ENCODE measurements around the gene SCRT2. TPM values are rescaled to one million over a fixed set of nuclear protein-coding genes. Genes with fewer than 3 reads are reported as not detected.

Gene SCRT2
- total RNA-seq, 1 experiment from 2014 or later = not detected

DNA sequence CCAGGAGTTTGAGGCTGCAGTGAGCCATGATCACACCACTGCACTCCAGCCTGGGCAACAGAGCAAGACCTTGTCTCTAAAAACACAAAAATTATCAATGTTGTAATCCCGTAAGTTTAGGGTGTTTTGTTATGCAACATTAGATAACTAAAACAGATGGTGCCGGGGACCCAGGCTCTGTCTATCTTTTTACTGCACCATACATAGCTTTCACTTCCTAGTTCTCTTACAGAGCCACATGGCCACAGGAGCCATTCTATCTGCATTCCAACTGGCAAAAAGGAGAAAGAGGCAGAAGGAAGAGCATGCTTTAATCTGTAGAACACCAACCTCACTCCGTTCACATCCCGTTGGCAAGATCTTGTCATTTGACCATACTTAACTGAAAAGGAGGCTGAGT, 60.1 kb downstream of the SCRT2 start:
- no peaks in the 10 kb centered on the region for H3K9me3 ChIP-seq (ENCODE audit: control insufficient read depth, insufficient read depth, low read depth, low read length)
- in situ Hi-C loops (cut with HindIII; ENCODE audit: low pct_unique_long_range_greater_than_20kb, low sequenced_read_pairs) = no loop called here
- H3K27ac ChIP-seq (ENCODE audit: low read length) = no peak overlapping the region
- POLR2A ChIA-PET = no interaction called here
- no peaks in the 10 kb centered on the region for H3K4me1 ChIP-seq (ENCODE audit: control insufficient read depth, insufficient read depth, low read length)
- ATAC-seq (no peak), DNase-seq (ENCODE audit: low read depth, low spot score) (no peak)
- no peaks in the 10 kb centered on the region for H3K36me3 ChIP-seq (ENCODE audit: control insufficient read depth, insufficient read depth, low read length)
- no peak overlapping the region for H3K4me3 ChIP-seq (ENCODE audit: low read depth in 2 of 2, low read length in 2 of 2)
- no peak for TF ChIP-seq TCF7L2 (IDR thresholded peaks at IDR 0.05; ENCODE audit: low read depth, low read length)
- TF ChIP-seq, protein P1, sequence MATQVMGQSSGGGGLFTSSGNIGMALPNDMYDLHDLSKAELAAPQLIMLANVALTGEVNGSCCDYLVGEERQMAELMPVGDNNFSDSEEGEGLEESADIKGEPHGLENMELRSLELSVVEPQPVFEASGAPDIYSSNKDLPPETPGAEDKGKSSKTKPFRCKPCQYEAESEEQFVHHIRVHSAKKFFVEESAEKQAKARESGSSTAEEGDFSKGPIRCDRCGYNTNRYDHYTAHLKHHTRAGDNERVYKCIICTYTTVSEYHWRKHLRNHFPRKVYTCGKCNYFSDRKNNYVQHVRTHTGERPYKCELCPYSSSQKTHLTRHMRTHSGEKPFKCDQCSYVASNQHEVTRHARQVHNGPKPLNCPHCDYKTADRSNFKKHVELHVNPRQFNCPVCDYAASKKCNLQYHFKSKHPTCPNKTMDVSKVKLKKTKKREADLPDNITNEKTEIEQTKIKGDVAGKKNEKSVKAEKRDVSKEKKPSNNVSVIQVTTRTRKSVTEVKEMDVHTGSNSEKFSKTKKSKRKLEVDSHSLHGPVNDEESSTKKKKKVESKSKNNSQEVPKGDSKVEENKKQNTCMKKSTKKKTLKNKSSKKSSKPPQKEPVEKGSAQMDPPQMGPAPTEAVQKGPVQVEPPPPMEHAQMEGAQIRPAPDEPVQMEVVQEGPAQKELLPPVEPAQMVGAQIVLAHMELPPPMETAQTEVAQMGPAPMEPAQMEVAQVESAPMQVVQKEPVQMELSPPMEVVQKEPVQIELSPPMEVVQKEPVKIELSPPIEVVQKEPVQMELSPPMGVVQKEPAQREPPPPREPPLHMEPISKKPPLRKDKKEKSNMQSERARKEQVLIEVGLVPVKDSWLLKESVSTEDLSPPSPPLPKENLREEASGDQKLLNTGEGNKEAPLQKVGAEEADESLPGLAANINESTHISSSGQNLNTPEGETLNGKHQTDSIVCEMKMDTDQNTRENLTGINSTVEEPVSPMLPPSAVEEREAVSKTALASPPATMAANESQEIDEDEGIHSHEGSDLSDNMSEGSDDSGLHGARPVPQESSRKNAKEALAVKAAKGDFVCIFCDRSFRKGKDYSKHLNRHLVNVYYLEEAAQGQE (IDR thresholded peaks at IDR 0.05; ENCODE audit: insufficient read depth in 1 of 2, low read depth in 2 of 2, low read length in 1 of 2) = no peak
- TF ChIP-seq SIN3A (IDR thresholded peaks at IDR 0.05; ENCODE audit: borderline replicate concordance, insufficient read depth, low read depth, low read length) = no peak
- TF ChIP-seq POLR2AphosphoS5 (IDR thresholded peaks at IDR 0.05; ENCODE audit: low read depth, low read length) = no peak
- TF ChIP-seq, protein P2, sequence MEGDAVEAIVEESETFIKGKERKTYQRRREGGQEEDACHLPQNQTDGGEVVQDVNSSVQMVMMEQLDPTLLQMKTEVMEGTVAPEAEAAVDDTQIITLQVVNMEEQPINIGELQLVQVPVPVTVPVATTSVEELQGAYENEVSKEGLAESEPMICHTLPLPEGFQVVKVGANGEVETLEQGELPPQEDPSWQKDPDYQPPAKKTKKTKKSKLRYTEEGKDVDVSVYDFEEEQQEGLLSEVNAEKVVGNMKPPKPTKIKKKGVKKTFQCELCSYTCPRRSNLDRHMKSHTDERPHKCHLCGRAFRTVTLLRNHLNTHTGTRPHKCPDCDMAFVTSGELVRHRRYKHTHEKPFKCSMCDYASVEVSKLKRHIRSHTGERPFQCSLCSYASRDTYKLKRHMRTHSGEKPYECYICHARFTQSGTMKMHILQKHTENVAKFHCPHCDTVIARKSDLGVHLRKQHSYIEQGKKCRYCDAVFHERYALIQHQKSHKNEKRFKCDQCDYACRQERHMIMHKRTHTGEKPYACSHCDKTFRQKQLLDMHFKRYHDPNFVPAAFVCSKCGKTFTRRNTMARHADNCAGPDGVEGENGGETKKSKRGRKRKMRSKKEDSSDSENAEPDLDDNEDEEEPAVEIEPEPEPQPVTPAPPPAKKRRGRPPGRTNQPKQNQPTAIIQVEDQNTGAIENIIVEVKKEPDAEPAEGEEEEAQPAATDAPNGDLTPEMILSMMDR (IDR thresholded peaks at IDR 0.05) = no peak
- CTCF ChIA-PET = no interaction called here
- BruUV-seq (replicated peaks) = no TSS peak
- 0 out of 2 replicates have a peak, but pooled peaks cover 3% of the 10 kb centered on the region for H3K27me3 ChIP-seq (ENCODE audit: control insufficient read depth, insufficient read depth, low read length)
- intact Hi-C loops (cut with micrococcal nuclease; ENCODE audit: unreplicated experiment) = no loop called here

DNA sequence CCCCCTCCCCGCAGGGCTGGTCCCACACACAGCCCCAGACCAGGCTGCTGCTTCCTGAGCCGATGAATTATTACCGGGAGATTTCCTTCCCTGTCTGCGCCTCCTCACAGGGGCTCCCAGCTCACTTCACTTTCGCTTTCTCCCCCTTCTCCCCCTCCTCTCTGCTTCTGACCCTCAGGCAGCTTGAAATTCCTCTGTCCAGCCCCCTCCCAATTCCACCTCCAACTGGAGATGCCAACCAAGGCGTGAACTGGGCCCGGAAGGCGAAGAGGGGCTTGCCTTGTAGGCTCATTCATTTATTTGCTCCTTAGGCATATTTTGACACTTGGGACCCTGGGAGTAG, 63.8 kb downstream of the SCRT2 start:
- TF ChIP-seq POLR2AphosphoS5 (IDR thresholded peaks at IDR 0.05; ENCODE audit: low read depth, low read length) (no peak), SIN3A (IDR thresholded peaks at IDR 0.05; ENCODE audit: borderline replicate concordance, insufficient read depth, low read depth, low read length) (no peak)
- Histone ChIP-seq H3K27me3 (ENCODE audit: control insufficient read depth, insufficient read depth, low read length) (no peaks in the 10 kb centered on the region), H3K36me3 (ENCODE audit: control insufficient read depth, insufficient read depth, low read length) (no peaks in the 10 kb centered on the region), H3K27ac (ENCODE audit: low read length) (no peak overlapping the region), H3K4me1 (ENCODE audit: control insufficient read depth, insufficient read depth, low read length) (no peaks in the 10 kb centered on the region), H3K4me3 (ENCODE audit: low read depth in 2 of 2, low read length in 2 of 2) (no peak overlapping the region), H3K9me3 (ENCODE audit: control insufficient read depth, insufficient read depth, low read depth, low read length) (no peaks in the 10 kb centered on the region)
- ATAC-seq = no peak
- in situ Hi-C loops (cut with HindIII; ENCODE audit: low pct_unique_long_range_greater_than_20kb, low sequenced_read_pairs) = no loop called here
- ChIA-PET POLR2A (interaction anchor here (0.5 kb wide), 1 partner anchor 38 kb away, joined by 7 read pairs; no protein-coding TSS in a partner anchor), CTCF (no interaction called here)
- DNase-seq (ENCODE audit: low read depth, low spot score) = no peak
- BruUV-seq (replicated peaks) = no TSS peak
- intact Hi-C loops (cut with micrococcal nuclease; ENCODE audit: unreplicated experiment) = no loop called here

Other genes starting within 250 kb of the SCRT2 start
- gene TBC1D20, start 213.3 kb downstream of the SCRT2 start, total RNA-seq (2021; ENCODE audit: unreplicated experiment) = 42.1 TPM
- 191 TPM for gene CSNK2A1, start 132.0 kb downstream of the SCRT2 start, total RNA-seq (2021; ENCODE audit: unreplicated experiment)
- gene TCF15, start 65.5 kb downstream of the SCRT2 start, total RNA-seq (2021; ENCODE audit: unreplicated experiment) = not detected
- 34.5 TPM for gene SRXN1, start 22.6 kb downstream of the SCRT2 start, total RNA-seq (2021; ENCODE audit: unreplicated experiment)
- gene SLC52A3, start 92.7 kb upstream of the SCRT2 start, total RNA-seq (2021; ENCODE audit: unreplicated experiment) = 6.4 TPM
- 7.8 TPM for gene FAM110A, start 157.9 kb upstream of the SCRT2 start, total RNA-seq (2021; ENCODE audit: unreplicated experiment)
- not detected for gene ANGPT4, start 240.5 kb upstream of the SCRT2 start, total RNA-seq (2021; ENCODE audit: unreplicated experiment)

Data from Panc1 (cell line).